GM12801 (cell line): Measurements from ENCODE around the gene GNB3.

ENCODE experiments used
- TF ChIP-seq, protein P1 (sequence below): IDR thresholded peaks from one replicate; pipeline ENCODE4 v1.5.1; 2011; ENCODE audit warnings: control low read depth; ENCODE audit not compliant: insufficient read length; ENCODE audit errors: extremely low read depth

The GNB3 gene

DNA sequence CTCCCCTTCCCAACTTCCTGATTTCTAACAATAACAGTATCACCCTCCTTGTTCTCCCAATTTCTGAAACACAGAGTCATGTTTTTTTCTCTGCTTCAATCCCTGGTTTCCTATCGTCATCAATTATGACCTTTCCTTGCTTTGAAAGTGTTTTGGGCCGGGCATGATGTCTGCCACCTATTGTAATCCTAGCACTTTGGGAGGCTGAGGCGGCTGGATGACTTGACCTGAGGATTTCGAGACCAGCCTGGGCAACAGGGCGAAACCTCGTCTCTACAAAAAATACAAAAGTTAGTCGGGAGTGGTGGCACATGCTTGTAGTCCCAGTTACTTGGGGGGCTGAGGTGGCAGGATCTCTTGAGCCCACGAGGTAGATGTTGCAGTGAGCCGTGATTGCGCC lies 31.7 kb upstream of the GNB3 start:
- TF ChIP-seq, protein P1, sequence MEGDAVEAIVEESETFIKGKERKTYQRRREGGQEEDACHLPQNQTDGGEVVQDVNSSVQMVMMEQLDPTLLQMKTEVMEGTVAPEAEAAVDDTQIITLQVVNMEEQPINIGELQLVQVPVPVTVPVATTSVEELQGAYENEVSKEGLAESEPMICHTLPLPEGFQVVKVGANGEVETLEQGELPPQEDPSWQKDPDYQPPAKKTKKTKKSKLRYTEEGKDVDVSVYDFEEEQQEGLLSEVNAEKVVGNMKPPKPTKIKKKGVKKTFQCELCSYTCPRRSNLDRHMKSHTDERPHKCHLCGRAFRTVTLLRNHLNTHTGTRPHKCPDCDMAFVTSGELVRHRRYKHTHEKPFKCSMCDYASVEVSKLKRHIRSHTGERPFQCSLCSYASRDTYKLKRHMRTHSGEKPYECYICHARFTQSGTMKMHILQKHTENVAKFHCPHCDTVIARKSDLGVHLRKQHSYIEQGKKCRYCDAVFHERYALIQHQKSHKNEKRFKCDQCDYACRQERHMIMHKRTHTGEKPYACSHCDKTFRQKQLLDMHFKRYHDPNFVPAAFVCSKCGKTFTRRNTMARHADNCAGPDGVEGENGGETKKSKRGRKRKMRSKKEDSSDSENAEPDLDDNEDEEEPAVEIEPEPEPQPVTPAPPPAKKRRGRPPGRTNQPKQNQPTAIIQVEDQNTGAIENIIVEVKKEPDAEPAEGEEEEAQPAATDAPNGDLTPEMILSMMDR = no peak

DNA sequence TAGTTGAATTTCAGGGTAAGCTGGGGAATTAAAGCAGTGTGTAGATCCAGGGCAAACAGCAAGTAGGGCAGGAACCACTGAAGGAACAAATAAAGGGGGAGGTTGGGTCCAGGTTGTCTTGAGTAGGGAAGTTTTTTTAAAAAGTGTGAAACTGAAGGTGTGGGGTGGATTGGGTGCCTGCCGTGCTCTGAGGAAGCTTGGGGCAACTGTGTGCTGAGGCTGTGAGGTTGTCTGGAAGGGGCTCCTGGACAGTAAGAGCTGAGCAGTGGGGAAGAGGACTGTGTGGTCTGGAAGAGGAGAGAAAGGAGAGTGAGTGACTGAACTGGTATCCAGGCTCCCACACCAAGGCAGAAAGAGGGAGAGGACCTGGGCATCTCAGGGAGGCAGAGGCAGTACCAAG lies 30.0 kb upstream of the GNB3 start:
- TF ChIP-seq, protein P1 = no peak

DNA sequence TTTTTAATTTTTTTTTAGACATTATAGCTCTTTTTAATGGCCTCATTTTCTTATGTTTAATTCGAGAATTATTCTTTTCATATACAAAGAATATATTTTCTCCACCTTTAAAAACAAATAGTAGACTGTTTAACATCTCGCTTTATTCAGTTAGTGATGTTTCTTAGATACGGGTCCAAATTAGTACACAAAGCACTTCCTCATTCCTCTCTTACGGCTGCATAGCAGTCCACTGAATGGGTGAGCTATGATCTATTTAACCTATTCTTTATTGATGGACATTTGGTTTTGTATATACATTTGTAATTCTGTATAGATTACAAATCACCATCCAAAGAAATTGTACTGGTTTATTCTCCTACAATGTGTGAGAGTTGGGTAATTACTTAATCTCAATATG lies 27.4 kb upstream of the GNB3 start:
- TF ChIP-seq, protein P1 = no peak

DNA sequence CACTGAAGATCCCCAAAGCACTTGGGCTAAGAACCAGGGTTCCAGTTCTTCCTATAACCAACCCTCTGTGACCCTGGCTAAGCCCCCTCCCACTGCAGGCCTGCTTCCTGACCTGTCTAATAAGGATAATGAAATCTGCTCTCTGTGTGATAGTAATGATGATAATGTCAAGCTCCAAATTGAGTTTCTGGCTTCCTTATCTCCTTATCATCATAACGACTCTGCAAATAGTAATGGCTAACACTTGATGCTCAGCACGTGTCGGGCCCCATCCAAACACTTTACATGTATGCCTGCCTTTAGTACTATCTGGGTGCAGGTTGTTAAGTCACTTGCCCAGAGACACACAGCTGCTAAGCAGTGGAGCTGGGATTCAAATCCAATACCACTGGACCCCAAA lies 24.1 kb upstream of the GNB3 start:
- TF ChIP-seq, protein P1 = no peak

DNA sequence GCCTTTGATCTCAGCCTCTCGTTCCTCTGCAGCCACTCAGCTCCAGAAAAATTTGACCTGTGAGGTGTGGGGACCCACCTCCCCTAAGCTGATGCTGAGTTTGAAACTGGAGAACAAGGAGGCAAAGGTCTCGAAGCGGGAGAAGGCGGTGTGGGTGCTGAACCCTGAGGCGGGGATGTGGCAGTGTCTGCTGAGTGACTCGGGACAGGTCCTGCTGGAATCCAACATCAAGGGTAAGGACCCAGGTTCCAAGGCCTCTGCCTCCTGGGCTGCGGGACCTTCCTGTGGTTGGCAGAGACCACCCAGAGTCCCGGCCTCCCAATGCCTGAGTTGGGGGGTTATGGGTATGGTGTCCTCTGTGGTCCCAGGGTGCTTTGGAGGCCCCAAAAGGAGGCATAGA lies 23.6 kb upstream of the GNB3 start:
- TF ChIP-seq, protein P1 = no peak

DNA sequence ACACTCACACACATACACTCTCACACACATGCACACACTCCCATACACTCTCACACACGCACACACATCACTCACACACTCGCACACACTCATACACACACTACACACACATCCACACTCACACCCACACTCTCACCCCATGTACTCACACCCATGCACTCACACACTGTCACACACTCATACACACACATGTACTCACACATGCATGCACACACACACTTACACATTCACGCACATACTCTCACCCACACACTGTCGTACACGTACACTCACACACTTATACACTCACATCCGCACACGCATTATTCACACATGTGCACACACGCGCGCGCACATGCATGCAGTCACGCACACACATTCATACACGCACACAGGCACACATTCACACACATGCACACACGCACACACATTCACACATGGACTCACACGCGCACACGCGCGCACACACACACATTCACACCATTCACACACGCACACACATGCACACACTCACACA lies 23.0 kb upstream of the GNB3 start:
- TF ChIP-seq, protein P1 = no peak

DNA sequence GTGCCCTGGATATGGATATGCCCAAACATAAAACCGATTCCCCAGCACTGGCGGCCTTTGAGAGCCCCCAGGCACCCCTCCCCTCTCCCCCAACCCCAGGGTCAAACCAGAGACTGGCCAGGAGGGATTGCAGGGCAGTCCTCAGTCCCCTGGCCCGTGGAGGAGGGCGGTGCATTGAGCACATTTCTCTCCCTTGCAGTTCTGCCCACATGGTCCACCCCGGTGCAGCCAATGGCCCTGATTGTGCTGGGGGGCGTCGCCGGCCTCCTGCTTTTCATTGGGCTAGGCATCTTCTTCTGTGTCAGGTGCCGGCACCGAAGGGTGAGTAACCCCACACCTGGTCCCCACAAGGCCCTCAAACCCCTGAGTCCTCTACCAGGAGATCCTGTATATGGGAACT lies 22.5 kb upstream of the GNB3 start:
- TF ChIP-seq, protein P1 = no peak

DNA sequence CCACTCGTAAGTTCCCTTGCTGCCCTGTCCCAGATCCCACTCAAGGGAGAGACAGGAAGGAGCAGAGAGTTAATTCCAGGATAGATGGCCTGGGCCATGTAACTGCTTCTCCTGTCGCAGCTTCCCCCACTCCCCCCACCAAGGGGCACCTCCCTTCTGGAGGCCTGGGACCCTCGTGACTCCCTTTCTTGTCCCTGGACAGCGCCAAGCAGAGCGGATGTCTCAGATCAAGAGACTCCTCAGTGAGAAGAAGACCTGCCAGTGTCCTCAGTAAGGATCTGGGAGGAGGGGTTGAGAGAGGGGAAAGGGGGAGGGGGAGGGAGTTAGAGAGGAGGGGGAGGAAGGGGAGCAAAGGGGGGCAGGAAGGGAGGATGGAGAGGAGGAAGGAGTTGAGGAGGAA lies 22.1 kb upstream of the GNB3 start:
- TF ChIP-seq, protein P1 = no peak
